Neuronal stem cell (in vitro differentiated cells): ENCODE measurements around the gene EPB41L4A.
"Not testable (repeated sequence)": the region's sequence is repeated elsewhere in the genome, so short reads cannot be mapped to it uniquely, and the experiment has no call there.

Experiments used
- DNase-seq: peaks from one replicate; pipeline ENCODE4 v3.0.0-alpha.2; 2013; ENCODE audit warnings: low spot score
- H2AFZ ChIP-seq: one replicate; pipeline ENCODE4 v1.6.1; 2013; ENCODE audit warnings: mild to moderate bottlenecking, low read length, inconsistent platforms
- H2AK5ac ChIP-seq: 2 replicates; pipeline ENCODE4 v1.6.1; 2013; ENCODE audit warnings: low read depth, mild to moderate bottlenecking, inconsistent platforms, low read length, moderate library complexity, mixed read lengths
- H2BK120ac ChIP-seq: 2 replicates; pipeline ENCODE4 v1.6.1; 2013; ENCODE audit warnings: low read depth, mild to moderate bottlenecking, inconsistent platforms, low read length, moderate library complexity, mixed read lengths
- H2BK12ac ChIP-seq: one replicate; pipeline ENCODE4 v1.6.1; 2013; ENCODE audit warnings: low read length, inconsistent platforms
- H2BK15ac ChIP-seq: 2 replicates; pipeline ENCODE4 v1.6.1; 2013; ENCODE audit warnings: mild to moderate bottlenecking, low read length, inconsistent platforms, mixed read lengths
- H2BK5ac ChIP-seq: one replicate; pipeline ENCODE4 v1.6.1; 2013; ENCODE audit warnings: inconsistent platforms, mild to moderate bottlenecking, low read length, moderate library complexity
- H3K14ac ChIP-seq: one replicate; pipeline ENCODE4 v1.6.1; 2013; ENCODE audit warnings: low read length, inconsistent platforms
- H3K18ac ChIP-seq: 2 replicates; pipeline ENCODE4 v1.6.1; 2013; ENCODE audit warnings: low read length, inconsistent platforms
- H3K23ac ChIP-seq: 2 replicates; pipeline ENCODE4 v1.6.1; 2013; ENCODE audit warnings: low read depth, mild to moderate bottlenecking, mixed read lengths, low read length, inconsistent platforms; ENCODE audit not compliant: poor library complexity
- H3K27ac ChIP-seq: replicated peaks from 3 replicates; pipeline ENCODE4 v1.5.1; 2013; ENCODE audit warnings: low read length, inconsistent platforms
- H3K27me3 ChIP-seq, 3 experiments: 2 replicates each; pipeline ENCODE4 v1.6.1; 2013; ENCODE audit warnings: low read length in 3 of 3, mild to moderate bottlenecking in 2 of 3, inconsistent platforms in 1 of 3, low read depth in 1 of 3, mixed read lengths in 1 of 3, moderate library complexity in 1 of 3; ENCODE audit not compliant: control insufficient read depth in 3 of 3, insufficient read depth in 3 of 3
- H3K36me3 ChIP-seq, 2 donors: replicated peaks in 1 of 2; 2 replicates each; pipeline ENCODE4 v1.6.1; 2013; ENCODE audit warnings: low read length in 2 of 2; ENCODE audit not compliant: control insufficient read depth in 2 of 2, insufficient read depth in 2 of 2
- H3K4ac ChIP-seq: 2 replicates; pipeline ENCODE4 v1.6.1; 2013; ENCODE audit warnings: inconsistent platforms, mild to moderate bottlenecking, low read length, moderate library complexity
- H3K4me1 ChIP-seq, 2 donors: 1 replicate in 1 of 2; 2 replicates in 1 of 2; pipeline ENCODE4 v1.6.1; 2013; ENCODE audit warnings: low read length in 2 of 2, low read depth in 1 of 2; ENCODE audit not compliant: control insufficient read depth in 2 of 2, insufficient read depth in 1 of 2
- H3K4me2 ChIP-seq: one replicate; pipeline ENCODE4 v1.6.1; 2013; ENCODE audit warnings: mild to moderate bottlenecking, low read length, inconsistent platforms; ENCODE audit not compliant: insufficient read depth, poor library complexity, severe bottlenecking
- H3K4me3 ChIP-seq, 2 donors: 2 replicates each; pipeline ENCODE4 v1.5.1; 2013; ENCODE audit warnings: low read length in 2 of 2, mild to moderate bottlenecking in 2 of 2, inconsistent platforms in 1 of 2, moderate library complexity in 1 of 2
- H3K79me1 ChIP-seq: one replicate; pipeline ENCODE4 v1.6.1; 2013; ENCODE audit warnings: low read depth, mild to moderate bottlenecking, inconsistent platforms, low read length, moderate library complexity
- H3K9ac ChIP-seq: one replicate; pipeline ENCODE4 v1.6.1; 2013; ENCODE audit warnings: mild to moderate bottlenecking, low read depth, low read length, inconsistent platforms; ENCODE audit not compliant: poor library complexity
- H3K9me3 ChIP-seq, 2 donors: replicated peaks in 1 of 2; 2 replicates each; pipeline versions ENCODE3 to v1.6.1; 2013; ENCODE audit warnings: low read length in 2 of 2, mild to moderate bottlenecking in 2 of 2, inconsistent platforms in 1 of 2, low read depth in 1 of 2, mixed read lengths in 1 of 2, moderate library complexity in 1 of 2; ENCODE audit not compliant: control insufficient read depth in 2 of 2, insufficient read depth in 1 of 2
- H4K8ac ChIP-seq: one replicate; pipeline ENCODE4 v1.6.1; 2013; ENCODE audit warnings: low read depth, mild to moderate bottlenecking, inconsistent platforms, low read length, moderate library complexity
- H4K91ac ChIP-seq: one replicate; pipeline ENCODE4 v1.6.1; 2013; ENCODE audit warnings: low read length, low read depth, mild to moderate bottlenecking, inconsistent platforms; ENCODE audit not compliant: poor library complexity
- WGBS, 2 donors: extraction: QIAGEN DNeasy Blood & Tissue Kit; methylation state at CpG; one replicate each; pipeline ENCODE4 v1.1.7; 2013; ENCODE audit warnings: missing lambda C conversion rate in 2 of 2, mixed read lengths in 1 of 2; ENCODE audit not compliant: insufficient read length in 2 of 2, insufficient replicate concordance in 1 of 2; ENCODE audit errors: extremely low coverage in 2 of 2; 5-methylcytosine and 5-hydroxymethylcytosine counted together

The EPB41L4A gene

GRCh38 chr5:112401924-112402323, 17.2 kb downstream of the EPB41L4A start:
- H3K4me2 ChIP-seq, result no peak overlapping the region
- WGBS, 2 donors, result no CpG with 5 or more reads among the region's 5 CpGs
- H2BK15ac ChIP-seq, result no peak overlapping the region
- DNase-seq, result no peak
- no peak overlapping the region for H2BK5ac ChIP-seq
- peaks cover 0 to 6% of the 10 kb centered on the region in 2 donors for H3K4me1 ChIP-seq
- H2BK12ac ChIP-seq, result no peak overlapping the region
- no peak overlapping the region for H3K27ac ChIP-seq
- H3K79me1 ChIP-seq, result no peaks in the 10 kb centered on the region
- no peak overlapping the region for H2AFZ ChIP-seq
- no peak overlapping the region for H3K14ac ChIP-seq
- no peak overlapping the region for H3K4me3 ChIP-seq
- no peak overlapping the region for H3K9ac ChIP-seq
- no peak overlapping the region for H3K4ac ChIP-seq
- peaks cover 0 to 19% of the 10 kb centered on the region in 2 donors for H3K9me3 ChIP-seq
- H3K36me3 ChIP-seq, result peaks cover 0 to 34% of the 10 kb centered on the region in 2 donors
- no peak overlapping the region for H2AK5ac ChIP-seq
- no peak overlapping the region for H4K91ac ChIP-seq
- no peaks in the 10 kb centered on the region for H3K27me3 ChIP-seq
- H3K18ac ChIP-seq, result no peak overlapping the region
- H3K23ac ChIP-seq, result no peak overlapping the region
- no peak overlapping the region for H2BK120ac ChIP-seq
- no peak overlapping the region for H4K8ac ChIP-seq

- no peak for DNase-seq
- Histone ChIP-seq H2BK15ac (no peak overlapping the region), H3K18ac (no peak overlapping the region), H3K4me2 (no peak overlapping the region), H2AK5ac (no peak overlapping the region), H4K8ac (no peak overlapping the region), H3K9ac (no peak overlapping the region), H2BK120ac (no peak overlapping the region), H3K23ac (no peak overlapping the region), H3K27ac (no peak overlapping the region), H4K91ac (no peak overlapping the region), H3K4me3 (no peak overlapping the region), H3K36me3 (peaks cover 0 to 31% of the 10 kb centered on the region in 2 donors), H2BK12ac (no peak overlapping the region), H3K4me1 (no peaks in the 10 kb centered on the region), H3K4ac (no peak overlapping the region), H3K14ac (no peak overlapping the region), H2BK5ac (no peak overlapping the region), H3K79me1 (no peaks in the 10 kb centered on the region), H2AFZ (no peak overlapping the region), H3K9me3 (peaks cover 0 to 23% of the 10 kb centered on the region in 2 donors), H3K27me3 (no peaks in the 10 kb centered on the region)
- no CpG with 5 or more reads among the region's 2 CpGs for WGBS, 2 donors
Observed at GRCh38 chr5:112397690-112398089, 21.4 kb downstream of the EPB41L4A start.

- Histone ChIP-seq H3K27ac (no peak overlapping the region), H2BK15ac (no peak overlapping the region), H3K14ac (no peak overlapping the region), H2BK12ac (no peak overlapping the region), H3K9ac (no peak overlapping the region), H3K18ac (no peak overlapping the region), H3K9me3 (peaks cover 0 to 20% of the 10 kb centered on the region in 2 donors), H2AK5ac (no peak overlapping the region), H3K79me1 (no peaks in the 10 kb centered on the region), H3K4me2 (no peak overlapping the region), H2AFZ (no peak overlapping the region), H2BK5ac (no peak overlapping the region), H3K4me1 (no peaks in the 10 kb centered on the region), H3K23ac (no peak overlapping the region), H4K8ac (no peak overlapping the region), H3K27me3 (no peaks in the 10 kb centered on the region), H2BK120ac (no peak overlapping the region), H3K4ac (no peak overlapping the region), H3K36me3 (peaks cover 0 to 26% of the 10 kb centered on the region in 2 donors), H4K91ac (no peak overlapping the region), H3K4me3 (no peak overlapping the region)
- DNase-seq, result no peak
- no CpG with 5 or more reads among the region's 4 CpGs for WGBS, 2 donors
Observed at GRCh38 chr5:112396430-112396829, 22.6 kb downstream of the EPB41L4A start.

- no CpG with 5 or more reads among the region's 4 CpGs for WGBS, 2 donors
- H3K79me1 ChIP-seq, H3K4ac ChIP-seq, H2AK5ac ChIP-seq, DNase-seq, H4K91ac ChIP-seq, H3K18ac ChIP-seq, H2BK5ac ChIP-seq, H4K8ac ChIP-seq, H2BK12ac ChIP-seq, H2BK15ac ChIP-seq, H3K4me1 ChIP-seq, H2AFZ ChIP-seq, H2BK120ac ChIP-seq, H3K4me3 ChIP-seq, H3K23ac ChIP-seq, H3K9ac ChIP-seq, H3K14ac ChIP-seq, H3K4me2 ChIP-seq, H3K27ac ChIP-seq, H3K27me3 ChIP-seq: not testable (repeated sequence)
- Histone ChIP-seq H3K36me3 (peaks cover 0 to 26% of the 10 kb centered on the region in 2 donors), H3K9me3 (peaks cover 0 to 17% of the 10 kb centered on the region in 2 donors)
Observed at GRCh38 chr5:112395299-112395698, 23.8 kb downstream of the EPB41L4A start.
